Stimulated activated effector memory CD8-positive, alpha-beta T cell treated with anti-CD3 and anti-CD28 coated beads, Interleukin-12 subunit alpha, Interleukin-12 subunit beta, amount 100 ng/mL, for 72 hours (primary cell): ENCODE data around the gene CCDC33.

Experiments used
- ATAC-seq: fragments of 150-1000 bp; cut with Tn5 transposase; 2 replicates; pipeline ENCODE4 v1.10.0; 2021
- DNase-seq, 2 donors: peaks; one replicate each; pipeline ENCODE4 v3.0.0; 2021 to 2022; ENCODE audit warnings: low spot score in 2 of 2
- H3K27ac Mint-ChIP-seq: one replicate; pipeline ENCODE4 v1.8.0; 2022; ENCODE audit warnings: mild to moderate bottlenecking, mixed read lengths
- H3K36me3 Mint-ChIP-seq: one replicate; pipeline ENCODE4 v1.8.0; 2022; ENCODE audit warnings: mild to moderate bottlenecking, mixed read lengths
- H3K4me1 Mint-ChIP-seq: one replicate; pipeline ENCODE4 v1.8.0; 2022; ENCODE audit warnings: mixed read lengths
- H3K4me3 Mint-ChIP-seq: one replicate; pipeline ENCODE4 v1.8.0; 2022; ENCODE audit warnings: mild to moderate bottlenecking, mixed read lengths
- H3K9me3 Mint-ChIP-seq: one replicate; pipeline ENCODE4 v1.8.0; 2022; ENCODE audit warnings: mixed read lengths

The CCDC33 gene

GRCh38 chr15:74258456-74259291, 22.5 kb downstream of the CCDC33 start:
- Mint-ChIP-seq H3K4me3 (no peak overlapping the region), H3K36me3 (no peaks in the 10 kb centered on the region), H3K4me1 (peaks cover 2% of the 10 kb centered on the region), H3K27ac (no peak overlapping the region), H3K9me3 (no peaks in the 10 kb centered on the region)
- no peak for ATAC-seq
- no peak for DNase-seq

- DNase-seq: no peak
- no peak overlapping the region for H3K4me3 Mint-ChIP-seq
- no peak overlapping the region for H3K27ac Mint-ChIP-seq
- H3K4me1 Mint-ChIP-seq: peaks cover 5% of the 10 kb centered on the region
- H3K9me3 Mint-ChIP-seq: no peaks in the 10 kb centered on the region
- no peaks in the 10 kb centered on the region for H3K36me3 Mint-ChIP-seq
- no peak for ATAC-seq
Observed at GRCh38 chr15:74259292-74259648, 23.1 kb downstream of the CCDC33 start.

GRCh38 chr15:74259821-74260607, 23.9 kb downstream of the CCDC33 start:
- DNase-seq (no peak), ATAC-seq (no peak)
- no peak overlapping the region for H3K4me3 Mint-ChIP-seq
- H3K36me3 Mint-ChIP-seq: no peaks in the 10 kb centered on the region
- H3K4me1 Mint-ChIP-seq: peaks cover 5% of the 10 kb centered on the region
- no peaks in the 10 kb centered on the region for H3K9me3 Mint-ChIP-seq
- no peak overlapping the region for H3K27ac Mint-ChIP-seq

- ATAC-seq: no peak
- no peaks in the 10 kb centered on the region for H3K36me3 Mint-ChIP-seq
- H3K4me3 Mint-ChIP-seq: no peak overlapping the region
- peaks cover 3% of the 10 kb centered on the region for H3K9me3 Mint-ChIP-seq
- H3K27ac Mint-ChIP-seq: no peak overlapping the region
- H3K4me1 Mint-ChIP-seq: peaks cover 5% of the 10 kb centered on the region
- no peak for DNase-seq
Observed at GRCh38 chr15:74261041-74261440, 24.9 kb downstream of the CCDC33 start.

- ATAC-seq (no peak), DNase-seq (no peak)
- no peaks in the 10 kb centered on the region for H3K36me3 Mint-ChIP-seq
- no peak overlapping the region for H3K4me3 Mint-ChIP-seq
- peaks cover 3% of the 10 kb centered on the region for H3K9me3 Mint-ChIP-seq
- no peak overlapping the region for H3K27ac Mint-ChIP-seq
- peaks cover 5% of the 10 kb centered on the region for H3K4me1 Mint-ChIP-seq
Observed at GRCh38 chr15:74261685-74262084, 25.6 kb downstream of the CCDC33 start.

- Mint-ChIP-seq H3K9me3 (peaks cover 3% of the 10 kb centered on the region), H3K4me3 (no peak overlapping the region), H3K27ac (no peak overlapping the region), H3K4me1 (peaks cover 5% of the 10 kb centered on the region), H3K36me3 (no peaks in the 10 kb centered on the region)
- DNase-seq: no peak
- no peak for ATAC-seq
Observed at GRCh38 chr15:74262151-74262550, 26.0 kb downstream of the CCDC33 start.

- peaks cover 3% of the 10 kb centered on the region for H3K9me3 Mint-ChIP-seq
- peaks cover 5% of the 10 kb centered on the region for H3K4me1 Mint-ChIP-seq
- H3K27ac Mint-ChIP-seq: no peak overlapping the region
- no peak overlapping the region for H3K4me3 Mint-ChIP-seq
- H3K36me3 Mint-ChIP-seq: no peaks in the 10 kb centered on the region
- ATAC-seq (no peak), DNase-seq (no peak)
Observed at GRCh38 chr15:74262625-74263024, 26.5 kb downstream of the CCDC33 start.

- Mint-ChIP-seq H3K36me3 (no peaks in the 10 kb centered on the region), H3K4me3 (no peak overlapping the region), H3K4me1 (peaks cover 5% of the 10 kb centered on the region), H3K9me3 (peaks cover 3% of the 10 kb centered on the region), H3K27ac (no peak overlapping the region)
- no peak for ATAC-seq
- no peak for DNase-seq
Observed at GRCh38 chr15:74263466-74263865, 27.3 kb downstream of the CCDC33 start.

GRCh38 chr15:74264081-74264501, 28.0 kb downstream of the CCDC33 start:
- no peak for ATAC-seq
- H3K4me3 Mint-ChIP-seq: no peak overlapping the region
- H3K4me1 Mint-ChIP-seq: peaks cover 5% of the 10 kb centered on the region

GRCh38 chr15:74265046-74265639, 29.0 kb downstream of the CCDC33 start:
- H3K27ac Mint-ChIP-seq: no peak overlapping the region
- H3K36me3 Mint-ChIP-seq: no peaks in the 10 kb centered on the region
- DNase-seq: no peak
- peaks cover 3% of the 10 kb centered on the region for H3K9me3 Mint-ChIP-seq
- no peak for ATAC-seq
- H3K4me1 Mint-ChIP-seq: peaks cover 5% of the 10 kb centered on the region
- no peak overlapping the region for H3K4me3 Mint-ChIP-seq

More at GRCh38 chr15:74264081-74264501, 28.0 kb downstream of the CCDC33 start:
- no peak for DNase-seq
- Mint-ChIP-seq H3K27ac (no peak overlapping the region), H3K36me3 (no peaks in the 10 kb centered on the region), H3K9me3 (peaks cover 3% of the 10 kb centered on the region)

- Mint-ChIP-seq H3K36me3 (no peaks in the 10 kb centered on the region), H3K9me3 (peaks cover 3% of the 10 kb centered on the region), H3K4me3 (no peak overlapping the region), H3K4me1 (peaks cover 5% of the 10 kb centered on the region), H3K27ac (no peak overlapping the region)
- DNase-seq: no peak
- ATAC-seq: no peak
Observed at GRCh38 chr15:74268020-74268419, 31.9 kb downstream of the CCDC33 start.

- no peak for DNase-seq
- H3K4me3 Mint-ChIP-seq: no peak overlapping the region
- no peaks in the 10 kb centered on the region for H3K4me1 Mint-ChIP-seq
- no peaks in the 10 kb centered on the region for H3K36me3 Mint-ChIP-seq
- H3K27ac Mint-ChIP-seq: no peak overlapping the region
- peaks cover 3% of the 10 kb centered on the region for H3K9me3 Mint-ChIP-seq
- ATAC-seq: no peak
Observed at GRCh38 chr15:74269362-74270035, 33.4 kb downstream of the CCDC33 start.

GRCh38 chr15:74270155-74270554, 34.0 kb downstream of the CCDC33 start:
- Mint-ChIP-seq H3K9me3 (peaks cover 2% of the 10 kb centered on the region), H3K36me3 (no peaks in the 10 kb centered on the region), H3K4me3 (no peak overlapping the region), H3K4me1 (no peaks in the 10 kb centered on the region), H3K27ac (no peak overlapping the region)
- ATAC-seq (no peak), DNase-seq (no peak)

- H3K4me3 Mint-ChIP-seq: no peak overlapping the region
- no peaks in the 10 kb centered on the region for H3K36me3 Mint-ChIP-seq
Observed at GRCh38 chr15:74270854-74271520, 34.9 kb downstream of the CCDC33 start.

GRCh38 chr15:74272812-74273211, 36.7 kb downstream of the CCDC33 start:
- no peak for DNase-seq
- H3K4me3 Mint-ChIP-seq: no peak overlapping the region
- no peaks in the 10 kb centered on the region for H3K36me3 Mint-ChIP-seq
- no peak for ATAC-seq
- no peaks in the 10 kb centered on the region for H3K9me3 Mint-ChIP-seq
- peaks cover 6% of the 10 kb centered on the region for H3K4me1 Mint-ChIP-seq
- H3K27ac Mint-ChIP-seq: no peak overlapping the region

More at GRCh38 chr15:74270854-74271520, 34.9 kb downstream of the CCDC33 start:
- Mint-ChIP-seq H3K27ac (no peak overlapping the region), H3K9me3 (no peaks in the 10 kb centered on the region), H3K4me1 (no peaks in the 10 kb centered on the region)
- DNase-seq (no peak), ATAC-seq (no peak)
